Kidney (tissue), 14 donors: ENCODE data around the gene ZNF446. TPM values are rescaled to one million over a fixed set of nuclear protein-coding genes. Genes with fewer than 3 reads are reported as not detected.

Source experiments
- DNase-seq, 5 donors: peaks; one replicate each; pipeline ENCODE4 v3.0.0-alpha.2; 2013 to 2020
- FAIRE-seq: peaks from 2 replicates; lab custom pipeline; 2012; peaks lifted over from hg19 to GRCh38; lab: Jason Lieb, UNC
- H3K27ac ChIP-seq, 2 donors: one replicate each; pipeline ENCODE4 v1.7.0; 2013; ENCODE audit warnings: low read depth in 2 of 2, low read length in 2 of 2, inconsistent platforms in 1 of 2
- H3K27me3 ChIP-seq: one replicate; pipeline ENCODE4 v1.7.1; 2013; ENCODE audit warnings: low read length, inconsistent platforms; ENCODE audit not compliant: control insufficient read depth, insufficient read depth
- H3K36me3 ChIP-seq, 3 donors: one replicate each; pipeline versions ENCODE4 v1.7.0 to v1.7.1; 2013; ENCODE audit warnings: low read length in 3 of 3, control low read depth in 1 of 3, inconsistent platforms in 1 of 3; ENCODE audit not compliant: insufficient read depth in 3 of 3, control insufficient read depth in 2 of 3
- H3K4me1 ChIP-seq, 3 donors: one replicate each; pipeline versions ENCODE4 v1.7.0 to v1.7.1; 2013; ENCODE audit warnings: low read length in 3 of 3, inconsistent platforms in 1 of 3, low read depth in 1 of 3; ENCODE audit not compliant: control insufficient read depth in 2 of 3, insufficient read depth in 2 of 3
- H3K4me3 ChIP-seq, 3 donors: one replicate each; pipeline versions ENCODE4 v1.7.0 to v1.8.1; 2013; ENCODE audit warnings: low read length in 3 of 3, control low read depth in 1 of 3, inconsistent platforms in 1 of 3
- H3K9ac ChIP-seq, 3 donors: one replicate each; pipeline versions ENCODE4 v1.7.0 to v1.7.1; 2013; ENCODE audit warnings: low read length in 3 of 3, control low read depth in 1 of 3, inconsistent platforms in 1 of 3
- H3K9me3 ChIP-seq, 3 donors: one replicate each; pipeline versions ENCODE4 v1.7.0 to v1.7.1; 2013; ENCODE audit warnings: low read length in 3 of 3, control low read depth in 1 of 3, inconsistent platforms in 1 of 3; ENCODE audit not compliant: control insufficient read depth in 2 of 3, insufficient read depth in 1 of 3
- intact Hi-C: fragments of 100-400 bp; cut with DNase I; formaldehyde crosslinking; loops from one replicate; pipeline ENCODE4 v1.11.1; 2022
- polyA plus RNA-seq: library from polyadenylated mRNA; stranded (reverse); fragments of 350-450 nt; fragmentation: Illumina TruSeq; extraction: RNeasy Lipid Tissue Mini Kit (QIAGEN cat#74804); gene quantifications from one replicate; pipeline ENCODE4 v1.2.3, GENCODE V29; 2014; ENCODE audit warnings: low read depth, low replicate concordance; ENCODE audit not compliant: insufficient read depth
- total RNA-seq: library from RNA; stranded (reverse); fragmentation: NEBNext Ultra II Directional; extraction: Animal tissue kit (Norgen Biotek cat#: 25700); gene quantifications from one replicate; pipeline ENCODE4 v1.2.1, GENCODE V29; 2021
- TF ChIP-seq, protein P1 (sequence below): IDR thresholded peaks from 3 replicates; pipeline ENCODE4 v1.5.1; 2012; ENCODE audit warnings: mild to moderate bottlenecking, moderate library complexity, borderline replicate concordance; ENCODE audit not compliant: insufficient read depth; ENCODE audit errors: extremely low read depth
- donor health status: control.
- donor health status: control.
- donor health status: control.
- donor health status: control.
- donor health status: control.
- donor health status: DM: yes; HTN: yes; CAD: no.
- donor health status: Normal renal cell carcinoma (clear cell type).

The ZNF446 gene
- total and polyA plus RNA-seq, 2 donors from 2014 or later = 12.6 to 13.3 TPM

DNA sequence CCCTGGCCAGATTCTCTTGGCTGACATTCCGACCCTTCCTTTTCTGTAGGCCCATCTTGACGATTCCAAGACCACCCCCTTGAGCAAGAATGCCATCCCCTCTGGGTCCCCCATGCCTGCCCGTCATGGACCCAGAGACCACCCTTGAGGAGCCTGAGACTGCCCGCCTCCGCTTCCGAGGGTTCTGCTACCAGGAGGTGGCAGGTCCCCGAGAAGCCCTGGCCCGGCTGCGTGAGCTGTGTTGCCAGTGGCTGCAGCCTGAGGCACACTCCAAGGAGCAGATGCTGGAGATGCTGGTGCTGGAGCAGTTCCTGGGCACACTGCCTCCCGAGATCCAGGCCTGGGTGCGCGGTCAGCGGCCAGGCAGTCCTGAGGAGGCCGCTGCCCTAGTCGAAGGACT is 978 bp downstream of the ZNF446 start:
- H3K27ac ChIP-seq = peak overlapping the region in 1 of 2 donors; percentile 79
- intact Hi-C loops = no loop called here
- TF ChIP-seq, protein P1, sequence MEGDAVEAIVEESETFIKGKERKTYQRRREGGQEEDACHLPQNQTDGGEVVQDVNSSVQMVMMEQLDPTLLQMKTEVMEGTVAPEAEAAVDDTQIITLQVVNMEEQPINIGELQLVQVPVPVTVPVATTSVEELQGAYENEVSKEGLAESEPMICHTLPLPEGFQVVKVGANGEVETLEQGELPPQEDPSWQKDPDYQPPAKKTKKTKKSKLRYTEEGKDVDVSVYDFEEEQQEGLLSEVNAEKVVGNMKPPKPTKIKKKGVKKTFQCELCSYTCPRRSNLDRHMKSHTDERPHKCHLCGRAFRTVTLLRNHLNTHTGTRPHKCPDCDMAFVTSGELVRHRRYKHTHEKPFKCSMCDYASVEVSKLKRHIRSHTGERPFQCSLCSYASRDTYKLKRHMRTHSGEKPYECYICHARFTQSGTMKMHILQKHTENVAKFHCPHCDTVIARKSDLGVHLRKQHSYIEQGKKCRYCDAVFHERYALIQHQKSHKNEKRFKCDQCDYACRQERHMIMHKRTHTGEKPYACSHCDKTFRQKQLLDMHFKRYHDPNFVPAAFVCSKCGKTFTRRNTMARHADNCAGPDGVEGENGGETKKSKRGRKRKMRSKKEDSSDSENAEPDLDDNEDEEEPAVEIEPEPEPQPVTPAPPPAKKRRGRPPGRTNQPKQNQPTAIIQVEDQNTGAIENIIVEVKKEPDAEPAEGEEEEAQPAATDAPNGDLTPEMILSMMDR = no peak
- H3K36me3 ChIP-seq = peaks cover 0 to 4% (median 3%) of the 10 kb centered on the region in 3 donors
- H3K4me1 ChIP-seq = peaks cover 0 to 12% (median 11%) of the 10 kb centered on the region in 3 donors
- peak overlapping the region in 1 of 3 donors; percentile 89 for H3K4me3 ChIP-seq
- H3K9me3 ChIP-seq = no peaks in the 10 kb centered on the region
- H3K9ac ChIP-seq = peak overlapping the region in 1 of 3 donors; percentile 77
- no peaks in the 10 kb centered on the region for H3K27me3 ChIP-seq
- FAIRE-seq (no peak), DNase-seq (peak in 2 of 5 donors; percentile 60 to 78)

DNA sequence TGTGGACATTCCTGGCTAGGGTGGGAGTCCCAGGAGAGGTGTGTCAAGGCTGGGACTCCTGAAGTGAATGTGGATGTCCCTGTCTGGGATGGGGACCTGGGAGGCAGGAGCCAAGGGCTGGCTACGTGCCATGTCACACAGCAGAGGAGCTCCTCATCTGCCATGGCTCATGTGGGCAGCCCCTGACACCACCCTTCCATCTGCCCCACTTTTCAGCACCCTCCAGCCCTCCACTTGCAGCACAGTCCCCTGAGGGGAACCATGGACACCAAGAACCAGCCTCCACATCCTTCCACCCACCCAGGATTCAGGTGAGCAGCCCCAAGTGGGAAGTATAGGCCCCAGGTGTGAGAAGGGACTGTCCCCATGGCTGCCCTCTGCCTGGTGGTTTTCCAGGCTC is 1.7 kb downstream of the ZNF446 start:
- intact Hi-C loops = no loop called here
- no peak for FAIRE-seq
- no peak overlapping the region for H3K27ac ChIP-seq

DNA sequence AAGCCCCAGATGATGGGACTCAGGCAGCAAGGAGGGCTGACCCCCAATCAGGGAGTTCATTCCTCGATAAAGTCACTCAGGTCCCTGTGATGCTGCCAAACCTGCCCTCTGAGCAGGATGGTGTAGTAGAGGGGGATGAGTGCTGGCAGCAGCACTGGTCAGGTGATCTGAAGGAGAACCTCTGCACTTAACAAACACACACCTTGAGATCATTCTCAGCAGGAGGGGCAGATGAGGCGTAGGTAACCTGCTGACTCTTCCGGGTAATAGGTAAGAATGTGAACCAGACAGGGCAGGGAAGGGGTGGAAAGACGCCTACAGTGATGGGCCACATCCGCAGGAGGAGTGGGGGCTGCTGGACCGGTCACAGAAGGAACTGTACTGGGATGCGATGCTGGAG is 3.2 kb downstream of the ZNF446 start:
- Histone ChIP-seq H3K27me3 (no peaks in the 10 kb centered on the region), H3K27ac (no peak overlapping the region), H3K36me3 (peaks cover 0 to 3% (median 2%) of the 10 kb centered on the region in 3 donors), H3K4me3 (no peak overlapping the region), H3K9ac (no peak overlapping the region), H3K4me1 (peaks cover 0 to 12% (median 11%) of the 10 kb centered on the region in 3 donors), H3K9me3 (no peaks in the 10 kb centered on the region)
- FAIRE-seq (no peak), DNase-seq (no peak)
- intact Hi-C loops = no loop called here
- TF ChIP-seq, protein P1 = no peak

More for the DNA sequence above, 1.7 kb downstream of the ZNF446 start:
- H3K36me3 ChIP-seq = peaks cover 0 to 3% (median 2%) of the 10 kb centered on the region in 3 donors
- H3K4me3 ChIP-seq = no peak overlapping the region
- H3K4me1 ChIP-seq = peaks cover 0 to 12% (median 11%) of the 10 kb centered on the region in 3 donors
- peak in 1 of 5 donors; percentile 66 for DNase-seq
- TF ChIP-seq, protein P1 = no peak
- H3K9me3 ChIP-seq = no peaks in the 10 kb centered on the region
- no peak overlapping the region for H3K9ac ChIP-seq
- H3K27me3 ChIP-seq = no peaks in the 10 kb centered on the region
